ENCODE data around the gene GFPT2.

Gene GFPT2

DNA sequence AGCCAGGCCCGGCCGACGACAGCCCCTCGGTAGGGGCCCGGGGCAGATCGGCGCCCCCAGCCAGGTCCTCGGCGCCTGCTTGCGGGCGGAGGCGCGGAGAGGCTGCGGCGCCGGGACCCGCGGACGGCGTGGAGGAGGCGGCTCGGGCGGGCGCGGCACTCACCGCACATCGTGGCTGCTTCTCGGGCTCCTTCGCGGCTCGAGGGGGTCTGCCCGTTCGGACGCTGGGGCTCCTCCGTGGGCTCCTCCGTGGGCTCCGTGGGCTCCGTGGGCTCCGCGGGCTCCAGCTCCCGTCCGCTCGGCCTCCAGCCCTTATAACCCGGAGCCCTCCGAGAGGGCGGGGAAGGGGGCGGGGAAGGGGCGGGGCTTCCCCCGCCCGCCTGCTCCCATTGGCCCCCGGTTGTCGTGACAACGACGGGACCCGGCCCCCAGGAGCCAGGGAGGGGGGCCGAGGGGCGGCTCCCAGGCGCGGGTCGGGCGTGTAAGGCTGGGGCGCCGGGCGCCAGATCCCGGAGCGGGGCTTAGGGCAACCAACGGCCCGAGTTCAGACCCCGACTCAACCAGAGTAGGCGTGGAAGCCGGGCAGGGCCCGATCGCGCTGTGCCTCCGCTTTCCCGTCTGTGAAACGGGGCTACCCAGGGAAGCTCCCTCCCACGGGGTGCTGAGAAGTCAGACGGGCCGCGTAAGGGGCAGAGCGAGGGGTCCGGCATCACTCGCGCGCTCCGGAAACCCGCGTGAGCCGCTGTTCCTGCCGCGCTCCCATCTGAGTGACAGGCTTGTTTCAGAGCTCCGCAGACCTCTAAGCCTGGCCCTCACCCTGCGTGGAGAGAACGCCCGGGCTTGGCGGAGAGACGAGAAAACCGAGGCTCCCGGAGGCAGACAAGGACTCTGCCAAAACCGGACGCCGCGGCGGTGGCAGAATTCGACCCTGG, at the start of gene GFPT2:
Gene GFPT2 (minus strand): TSS at position 289 of the 932 bp plus-strand sequence. CDS start 119 bp downstream, at position 170.
- in situ Hi-C loops (cut with HindIII; ENCODE audit: low sequenced_read_pairs) = no loop called here
- TF ChIP-seq, protein P1, sequence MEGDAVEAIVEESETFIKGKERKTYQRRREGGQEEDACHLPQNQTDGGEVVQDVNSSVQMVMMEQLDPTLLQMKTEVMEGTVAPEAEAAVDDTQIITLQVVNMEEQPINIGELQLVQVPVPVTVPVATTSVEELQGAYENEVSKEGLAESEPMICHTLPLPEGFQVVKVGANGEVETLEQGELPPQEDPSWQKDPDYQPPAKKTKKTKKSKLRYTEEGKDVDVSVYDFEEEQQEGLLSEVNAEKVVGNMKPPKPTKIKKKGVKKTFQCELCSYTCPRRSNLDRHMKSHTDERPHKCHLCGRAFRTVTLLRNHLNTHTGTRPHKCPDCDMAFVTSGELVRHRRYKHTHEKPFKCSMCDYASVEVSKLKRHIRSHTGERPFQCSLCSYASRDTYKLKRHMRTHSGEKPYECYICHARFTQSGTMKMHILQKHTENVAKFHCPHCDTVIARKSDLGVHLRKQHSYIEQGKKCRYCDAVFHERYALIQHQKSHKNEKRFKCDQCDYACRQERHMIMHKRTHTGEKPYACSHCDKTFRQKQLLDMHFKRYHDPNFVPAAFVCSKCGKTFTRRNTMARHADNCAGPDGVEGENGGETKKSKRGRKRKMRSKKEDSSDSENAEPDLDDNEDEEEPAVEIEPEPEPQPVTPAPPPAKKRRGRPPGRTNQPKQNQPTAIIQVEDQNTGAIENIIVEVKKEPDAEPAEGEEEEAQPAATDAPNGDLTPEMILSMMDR (IDR thresholded peaks at IDR 0.05; ENCODE audit: low read depth, low read length, missing control alignments) = no peak
- H3K4me3 ChIP-seq (ENCODE audit: low read depth, low read length) = peak within 1 kb of the TSS; percentile 86
- DNase-seq (ENCODE audit: low read depth) = no peak

DNA sequence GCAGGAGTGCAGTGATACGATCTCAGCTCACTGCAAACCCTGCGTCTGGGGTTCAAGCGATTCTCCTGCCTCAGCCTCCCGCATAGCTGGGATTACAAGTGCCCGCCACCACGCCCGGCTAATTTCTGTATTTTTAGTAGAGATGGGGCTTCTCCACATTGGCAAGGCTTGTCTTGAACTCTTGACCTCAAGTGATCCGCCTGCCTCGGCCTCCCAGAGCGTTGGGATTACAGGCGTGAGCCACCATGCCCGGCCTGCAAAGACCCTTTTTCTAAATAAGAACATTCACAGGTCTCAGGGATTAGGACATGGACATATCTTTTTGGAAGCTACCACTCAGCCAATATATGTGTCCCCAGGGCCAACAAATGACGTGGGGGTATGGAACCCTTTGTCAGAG, 49.6 kb upstream of the GFPT2 start:
- no peak overlapping the region for H3K4me3 ChIP-seq (ENCODE audit: low read depth, low read length)
- in situ Hi-C loops (cut with HindIII; ENCODE audit: low sequenced_read_pairs) = no loop called here
- DNase-seq (ENCODE audit: low read depth) = no peak
- TF ChIP-seq, protein P1 (IDR thresholded peaks at IDR 0.05; ENCODE audit: low read depth, low read length, missing control alignments) = no peak

DNA sequence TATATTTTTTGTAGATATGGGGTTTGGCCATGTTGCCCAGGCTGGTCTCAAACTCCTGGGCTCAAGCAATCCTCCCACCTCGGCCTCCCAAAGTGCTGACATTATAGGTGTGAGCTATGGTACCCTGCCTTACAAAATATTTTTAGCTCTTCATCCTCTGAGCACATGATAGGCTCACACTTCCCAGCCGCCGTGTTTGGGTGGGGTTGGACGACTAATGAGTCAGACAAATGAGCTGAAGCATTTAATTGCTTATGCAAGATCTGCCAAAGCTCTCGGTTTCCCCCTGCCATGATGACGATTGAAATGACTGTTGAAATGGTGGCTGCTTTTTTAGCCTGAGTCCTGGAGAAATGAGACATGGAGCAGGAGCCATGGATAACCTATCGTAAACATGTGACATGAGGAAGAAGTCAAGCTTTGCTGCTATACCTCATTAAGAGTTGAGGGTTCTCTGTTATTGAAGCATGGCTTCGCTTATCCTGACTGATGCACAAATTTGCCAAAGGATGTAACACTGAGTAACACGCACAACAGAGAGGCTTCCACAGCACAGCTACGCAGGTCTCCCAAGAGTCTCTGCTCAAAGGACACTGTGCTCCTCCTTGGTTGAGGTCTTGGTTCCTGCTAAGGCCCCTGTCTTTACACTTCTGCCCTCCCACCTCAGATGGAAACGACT, 48.2 kb upstream of the GFPT2 start:
- H3K4me3 ChIP-seq (ENCODE audit: low read depth, low read length) = no peak overlapping the region
- DNase-seq (ENCODE audit: low read depth) = no peak
- in situ Hi-C loops (cut with HindIII; ENCODE audit: low sequenced_read_pairs) = no loop called here
- TF ChIP-seq, protein P1 (IDR thresholded peaks at IDR 0.05; ENCODE audit: low read depth, low read length, missing control alignments) = no peak

DNA sequence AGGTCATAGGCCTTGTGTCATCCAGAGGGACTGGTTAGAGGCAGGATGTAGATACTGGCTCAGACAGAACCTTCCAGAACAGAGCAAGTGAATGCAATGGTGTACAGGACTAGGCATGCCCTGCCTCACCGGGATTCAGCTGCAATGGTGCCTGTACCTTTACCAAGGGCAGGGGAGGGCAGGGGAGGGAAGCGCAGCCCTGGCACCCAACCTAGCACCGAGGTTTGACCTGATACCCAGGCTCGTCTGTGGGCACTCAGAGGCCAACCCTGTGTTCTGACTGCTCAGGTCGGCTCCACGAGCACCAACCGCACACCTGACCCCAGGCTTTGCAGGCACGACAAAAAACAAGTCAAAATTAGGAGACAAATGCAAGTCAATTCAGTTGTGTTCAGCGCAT, 47.3 kb upstream of the GFPT2 start:
- TF ChIP-seq, protein P1 (IDR thresholded peaks at IDR 0.05; ENCODE audit: low read depth, low read length, missing control alignments) = no peak
- in situ Hi-C loops (cut with HindIII; ENCODE audit: low sequenced_read_pairs) = no loop called here
- DNase-seq (ENCODE audit: low read depth) = no peak
- no peak overlapping the region for H3K4me3 ChIP-seq (ENCODE audit: low read depth, low read length)

DNA sequence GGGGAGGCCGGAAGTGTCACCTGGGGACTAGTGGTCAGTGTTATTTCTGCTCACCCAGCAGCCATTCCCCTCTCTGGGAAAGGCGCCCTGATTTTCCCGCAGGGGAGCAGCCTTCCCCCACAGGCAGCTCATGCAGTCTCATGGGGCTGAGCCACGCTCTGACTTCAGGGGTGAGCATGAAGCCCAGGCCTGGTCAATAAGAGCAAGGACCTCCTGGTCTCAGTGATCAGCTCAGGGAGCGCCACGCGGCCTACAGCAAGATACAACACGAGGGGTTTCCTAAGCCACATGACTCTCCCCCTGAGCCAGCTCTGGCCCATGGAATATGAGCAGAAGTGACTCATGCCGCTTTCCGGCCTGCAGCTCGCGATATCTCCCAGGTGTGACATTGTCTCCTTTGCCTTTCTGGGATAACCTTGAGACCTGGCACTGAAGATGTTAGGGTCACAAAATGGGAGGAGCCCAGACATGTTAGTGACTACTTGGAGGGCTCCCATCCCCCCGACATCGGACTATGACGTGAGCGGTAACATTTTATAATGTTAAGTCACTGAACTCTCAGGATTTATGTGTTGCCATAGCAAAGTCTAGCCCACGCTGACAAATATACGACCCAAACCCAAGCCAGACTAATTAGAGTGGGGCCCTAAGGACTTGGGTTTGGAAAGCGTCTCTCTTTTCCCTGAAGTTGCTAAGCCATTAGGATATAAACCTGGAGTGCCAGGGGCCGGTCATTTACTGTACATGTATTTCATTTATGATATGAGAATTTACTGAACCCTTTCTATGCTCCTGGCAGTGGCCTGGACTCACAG, 46.5 kb upstream of the GFPT2 start:
- TF ChIP-seq, protein P1 (IDR thresholded peaks at IDR 0.05; ENCODE audit: low read depth, low read length, missing control alignments) = no peak
- no peak for DNase-seq (ENCODE audit: low read depth)
- in situ Hi-C loops (cut with HindIII; ENCODE audit: low sequenced_read_pairs) = no loop called here
- no peak overlapping the region for H3K4me3 ChIP-seq (ENCODE audit: low read depth, low read length)

DNA sequence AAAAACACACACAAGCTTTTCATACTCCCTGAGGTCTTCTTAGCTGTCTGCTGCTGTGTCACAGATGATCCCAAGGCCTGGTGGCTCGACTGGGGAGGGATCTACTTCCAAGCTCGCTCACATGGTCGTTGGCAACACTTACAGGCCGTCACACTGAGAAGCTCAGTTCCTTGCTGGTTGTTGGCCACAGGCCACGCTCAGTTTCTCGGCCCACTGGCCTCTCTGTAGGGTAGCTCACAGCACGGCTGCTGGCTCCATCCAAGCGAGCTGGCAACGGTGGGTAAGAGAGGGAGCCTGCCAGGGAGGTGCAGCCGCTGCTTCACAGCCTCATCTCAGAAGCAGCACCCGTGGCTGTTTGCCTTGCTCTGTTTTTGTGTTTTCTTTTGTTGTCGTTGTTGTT, 43.8 kb upstream of the GFPT2 start:
- no peak overlapping the region for H3K4me3 ChIP-seq (ENCODE audit: low read depth, low read length)
- DNase-seq (ENCODE audit: low read depth) = no peak
- in situ Hi-C loops (cut with HindIII; ENCODE audit: low sequenced_read_pairs) = no loop called here
- TF ChIP-seq, protein P1 (IDR thresholded peaks at IDR 0.05; ENCODE audit: low read depth, low read length, missing control alignments) = no peak

Measured in astrocyte of the cerebellum (primary cell).